Measurements from ENCODE around the gene SLC12A2.

- TF ChIP-seq EZH2phosphoT487 (IDR thresholded peaks at IDR 0.05; ENCODE audit: insufficient read depth, low read depth) (no peak), EZH2 (IDR thresholded peaks at IDR 0.05; ENCODE audit: insufficient read depth, poor library complexity, severe bottlenecking) (no peak)
Observed at GRCh38 chr5:128038643-128039042, 44.9 kb upstream of the SLC12A2 start.

All from GM23248 (cell line).